ENCODE results near the gene LILRA2. TPM values are rescaled to one million over a fixed set of nuclear protein-coding genes. Genes with fewer than 3 reads are reported as not detected.

LILRA2 gene
- total RNA-seq, 3 donors from 2014 or later = 0.66 to 6.9 (median 4.2) TPM

DNA sequence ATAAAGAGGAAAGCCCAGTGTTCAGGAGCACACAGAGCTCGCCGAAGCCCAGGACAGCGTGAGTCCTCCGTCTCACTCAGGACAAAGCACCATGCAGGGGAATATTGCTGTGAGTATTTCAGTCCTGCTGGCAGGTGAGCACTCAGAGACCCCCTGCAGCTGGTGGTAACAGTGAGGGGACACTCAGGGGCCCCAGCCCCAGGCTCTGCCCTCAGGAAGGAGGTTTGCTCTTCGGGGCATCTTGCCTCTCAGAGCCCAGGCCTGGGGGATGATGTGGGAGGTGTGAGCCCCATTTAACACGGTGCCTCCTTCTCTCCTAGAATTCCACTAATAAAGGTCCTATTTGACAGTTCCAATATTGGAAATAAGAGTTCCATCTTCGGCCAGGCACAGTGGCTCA lies 34.6 kb downstream of the LILRA2 start:
- H3K4me1 ChIP-seq = no peaks in the 10 kb centered on the region
- no peak overlapping the region for H3K27ac ChIP-seq
- no peaks in the 10 kb centered on the region for H3K36me3 ChIP-seq
- H3K4me3 ChIP-seq = no peak overlapping the region
- H3K9me3 ChIP-seq = peaks cover 10 to 35% of the 10 kb centered on the region in 2 donors
- H3K27me3 ChIP-seq = peaks cover 0 to 2% of the 10 kb centered on the region in 2 donors
- DNase-seq (ENCODE audit: low spot score in 2 of 2) = no peak
- no peak for TF ChIP-seq POLR2A (IDR thresholded peaks at IDR 0.05)
- no peak for TF ChIP-seq POLR2AphosphoS5 (IDR thresholded peaks at IDR 0.05)
- TF ChIP-seq CTCF (IDR thresholded peaks at IDR 0.05) = no peak
- intact Hi-C loops (cut with DNase I; ENCODE audit: low total_unique reads) = no loop called here

- H3K36me3 ChIP-seq = no peaks in the 10 kb centered on the region
- TF ChIP-seq POLR2AphosphoS5 (IDR thresholded peaks at IDR 0.05) (no peak), CTCF (IDR thresholded peaks at IDR 0.05) (no peak), POLR2A (IDR thresholded peaks at IDR 0.05) (no peak)
- no peaks in the 10 kb centered on the region for H3K27me3 ChIP-seq
- intact Hi-C loops (cut with DNase I; ENCODE audit: low total_unique reads) = no loop called here
- peaks cover 10 to 35% of the 10 kb centered on the region in 2 donors for H3K9me3 ChIP-seq
- no peak overlapping the region for H3K27ac ChIP-seq
- H3K4me1 ChIP-seq = no peaks in the 10 kb centered on the region
- no peak for DNase-seq (ENCODE audit: low spot score in 2 of 2)
- H3K4me3 ChIP-seq = no peak overlapping the region
Observed at GRCh38 chr19:54608792-54609191, 35.2 kb downstream of the LILRA2 start.

DNA sequence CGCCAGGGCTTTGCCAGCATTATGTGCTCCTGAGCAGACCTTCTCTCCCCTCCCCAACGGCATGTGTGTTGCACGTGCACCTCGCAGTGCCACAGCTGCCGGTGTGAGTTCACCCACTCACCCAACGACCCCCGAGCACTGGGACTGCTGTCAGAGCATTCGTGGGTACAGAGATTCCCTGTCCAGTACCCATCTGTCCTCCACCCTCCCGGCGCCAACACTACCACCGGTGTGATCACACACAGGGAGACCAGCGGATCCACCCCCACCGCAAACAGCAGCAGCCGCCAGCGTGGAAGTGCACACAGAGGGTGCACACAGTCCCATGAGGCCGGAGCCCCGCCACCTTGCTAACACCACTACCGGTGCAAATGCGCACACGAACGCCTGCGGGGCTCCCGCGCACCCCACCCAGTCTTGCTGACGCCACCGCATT lies 35.8 kb downstream of the LILRA2 start:
- intact Hi-C loops (cut with DNase I; ENCODE audit: low total_unique reads) = no loop called here
- TF ChIP-seq POLR2AphosphoS5 (IDR thresholded peaks at IDR 0.05) = no peak
- TF ChIP-seq CTCF (IDR thresholded peaks at IDR 0.05) = no peak
- TF ChIP-seq POLR2A (IDR thresholded peaks at IDR 0.05) = no peak
- no peak for DNase-seq (ENCODE audit: low spot score in 2 of 2)
- Histone ChIP-seq H3K4me1 (no peaks in the 10 kb centered on the region), H3K4me3 (no peak overlapping the region), H3K27ac (no peak overlapping the region), H3K9me3 (peaks cover 10 to 35% of the 10 kb centered on the region in 2 donors), H3K27me3 (no peaks in the 10 kb centered on the region), H3K36me3 (no peaks in the 10 kb centered on the region)

DNA sequence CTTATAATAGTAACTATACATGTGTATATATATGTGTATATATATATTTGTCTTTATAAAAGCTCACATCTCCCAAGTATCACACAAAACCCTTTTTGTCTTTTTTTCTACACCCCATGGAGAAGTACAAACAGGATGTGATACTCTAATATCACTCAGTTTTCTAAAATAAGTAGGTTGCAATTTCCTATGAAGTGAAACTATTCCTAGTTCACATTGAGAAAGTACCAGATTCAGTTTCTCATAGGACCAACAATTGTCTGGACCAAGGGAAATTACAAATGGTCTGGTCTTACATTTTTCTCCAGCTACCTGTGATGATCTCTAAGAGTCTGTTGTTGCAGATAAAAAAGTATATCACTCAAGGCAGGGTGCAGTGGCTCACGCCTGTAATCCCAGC lies 38.8 kb downstream of the LILRA2 start:
- Histone ChIP-seq H3K4me1 (no peaks in the 10 kb centered on the region), H3K4me3 (no peak overlapping the region), H3K27me3 (no peaks in the 10 kb centered on the region), H3K27ac (no peak overlapping the region), H3K9me3 (peaks cover 17 to 28% of the 10 kb centered on the region in 2 donors), H3K36me3 (no peaks in the 10 kb centered on the region)
- TF ChIP-seq POLR2AphosphoS5 (IDR thresholded peaks at IDR 0.05) = no peak
- no peak for TF ChIP-seq POLR2A (IDR thresholded peaks at IDR 0.05)
- TF ChIP-seq CTCF (IDR thresholded peaks at IDR 0.05) = no peak
- intact Hi-C loops (cut with DNase I; ENCODE audit: low total_unique reads) = no loop called here
- DNase-seq (ENCODE audit: low spot score in 2 of 2) = no peak

DNA sequence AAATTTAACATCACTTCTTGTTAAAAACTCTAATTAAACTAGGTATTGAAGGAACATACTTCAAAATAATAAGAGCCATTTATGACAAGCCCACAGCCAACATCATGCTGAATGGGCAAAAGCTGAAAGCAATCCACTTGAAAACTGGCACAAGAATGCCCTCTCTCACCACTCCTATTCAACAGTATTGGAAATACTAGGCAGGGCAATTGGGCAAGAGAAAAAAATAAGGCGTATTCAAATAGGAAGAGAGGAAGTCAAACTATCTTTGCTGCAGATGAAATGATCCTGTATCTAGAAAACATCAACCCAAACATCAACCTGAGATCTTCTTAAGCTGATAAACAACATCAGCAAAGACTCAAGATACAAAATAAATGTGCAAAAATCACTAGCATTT lies 41.1 kb downstream of the LILRA2 start:
- intact Hi-C loops (cut with DNase I; ENCODE audit: low total_unique reads) = loop anchor here (5.0 kb wide), 1 partner anchor 343 kb away; no protein-coding TSS in a partner anchor
- H3K27ac ChIP-seq = no peak overlapping the region
- no peak for TF ChIP-seq POLR2A (IDR thresholded peaks at IDR 0.05)
- no peak for TF ChIP-seq CTCF (IDR thresholded peaks at IDR 0.05)
- no peak for TF ChIP-seq POLR2AphosphoS5 (IDR thresholded peaks at IDR 0.05)
- H3K4me3 ChIP-seq = no peak overlapping the region
- peaks cover 12 to 25% of the 10 kb centered on the region in 2 donors for H3K9me3 ChIP-seq
- DNase-seq (ENCODE audit: low spot score in 2 of 2) = no peak
- no peaks in the 10 kb centered on the region for H3K27me3 ChIP-seq
- H3K4me1 ChIP-seq = no peaks in the 10 kb centered on the region
- no peaks in the 10 kb centered on the region for H3K36me3 ChIP-seq

Measured in breast epithelium (tissue), 4 donors.